HG03571 (cell line): ENCODE measurements around the gene CANT1.

Source experiments
- ATAC-seq: cut with Tn5 transposase; IDR thresholded peaks from one replicate; pipeline ENCODE4 v1.9.1; 2021; ENCODE audit not compliant: unreplicated experiment

Gene CANT1

GRCh38 chr17:79011451-79012147 is 2.0 kb upstream of the CANT1 start:
- ATAC-seq: no peak

- ATAC-seq: no peak
Observed at GRCh38 chr17:79010304-79010646, 711 bp upstream of the CANT1 start.

GRCh38 chr17:79008666-79009387 is 737 bp downstream of the CANT1 start:
- no peak for ATAC-seq

- no peak for ATAC-seq
Observed at GRCh38 chr17:79007504-79008381, 1.8 kb downstream of the CANT1 start.

- ATAC-seq: no peak
Observed at GRCh38 chr17:79006794-79007503, 2.6 kb downstream of the CANT1 start.

GRCh38 chr17:79006046-79006445 is 3.5 kb downstream of the CANT1 start:
- ATAC-seq: no peak

- no peak for ATAC-seq
Observed at GRCh38 chr17:79005063-79005861, 4.3 kb downstream of the CANT1 start.

- no peak for ATAC-seq
Observed at GRCh38 chr17:79003661-79004411, 5.7 kb downstream of the CANT1 start.

GRCh38 chr17:79002796-79003593 is 6.6 kb downstream of the CANT1 start:
- no peak for ATAC-seq

- ATAC-seq: no peak
Observed at GRCh38 chr17:79002291-79002690, 7.3 kb downstream of the CANT1 start.

- ATAC-seq: no peak
Observed at GRCh38 chr17:79001190-79002020, 8.2 kb downstream of the CANT1 start.

- ATAC-seq: no peak
Observed at GRCh38 chr17:79000396-79001189, 9.0 kb downstream of the CANT1 start.

GRCh38 chr17:78999947-79000395 is 9.6 kb downstream of the CANT1 start:
- no peak for ATAC-seq

- no peak for ATAC-seq
Observed at GRCh38 chr17:78999056-78999768, 10.4 kb downstream of the CANT1 start.

- no peak for ATAC-seq
Observed at GRCh38 chr17:78998311-78999055, 11.1 kb downstream of the CANT1 start.

GRCh38 chr17:78997881-78998280 is 11.7 kb downstream of the CANT1 start:
- no peak for ATAC-seq
